Spinal cord (tissue), 4 donors: ENCODE data around the gene CDK12. TPM values are rescaled to one million over a fixed set of nuclear protein-coding genes. Genes with fewer than 3 reads are reported as not detected.

ENCODE experiments used
- polyA plus RNA-seq, 2 donors: library from polyadenylated mRNA; unstranded; fragments of 120-200 nt; gene quantifications; one replicate each; pipeline ENCODE4 v1.2.1, GENCODE V29; 2013; ENCODE audit not compliant: insufficient read length in 2 of 2
- small RNA-seq: library from RNA; depleted of rRNA; stranded (forward); fragments of <200 nt; gene quantifications from one replicate; pipeline ENCODE3, GENCODE V24; 2014; ENCODE audit warnings: low replicate concordance
- total RNA-seq, 2 donors: library from RNA; depleted of rRNA in 1 of 2; stranded (reverse); fragments of 120-200 nt in 1 of 2; fragments of >200 nt in 1 of 2; gene quantifications; one replicate each; pipeline versions ENCODE4 v1.2.3 to v1.2.4, GENCODE V29; 2013 to 2014

CDK12 gene
- total and polyA plus RNA-seq, 4 donors, result 23.9 to 44.3 (median 33.1) TPM

Small RNA genes within 50 kb of the gene (small RNA-seq; reads per million reads assigned to genes)
- gene RNU6-233P, result not detected

Other genes with a start within 250 kb of the CDK12 start
- 1 to 10 TPM in 1 of 2 donors, under 1 TPM in 1; 0.83 to 2.6 TPM for gene STAC2, start 235.5 kb upstream of the CDK12 start, total RNA-seq
- gene STAC2, start 235.5 kb upstream of the CDK12 start, polyA plus RNA-seq, result 10 to 100 TPM; 14.8 to 17.1 TPM
- gene FBXL20, start 59.9 kb upstream of the CDK12 start, total RNA-seq, result 10 to 100 TPM; 18.7 to 26.1 TPM
- 10 to 100 TPM; 16.1 to 19.4 TPM for gene FBXL20, start 59.9 kb upstream of the CDK12 start, polyA plus RNA-seq
- gene MED1, start 10.2 kb upstream of the CDK12 start, total RNA-seq, result 10 to 100 TPM; 29.0 to 29.7 TPM
- 10 to 100 TPM; 30.1 to 36.5 TPM for gene MED1, start 10.2 kb upstream of the CDK12 start, polyA plus RNA-seq
- 1 to 10 TPM; 1.6 to 2.5 TPM for gene NEUROD2, start 146.4 kb downstream of the CDK12 start, total RNA-seq
- 10 to 100 TPM; 10.8 to 14.1 TPM for gene NEUROD2, start 146.4 kb downstream of the CDK12 start, polyA plus RNA-seq
- 100 to 1,000 TPM in 1 of 2 donors, 10 to 100 TPM in 1; 16.5 to 329 TPM for gene PPP1R1B, start 165.5 kb downstream of the CDK12 start, total RNA-seq
- 10 to 100 TPM; 20.2 to 75.9 TPM for gene PPP1R1B, start 165.5 kb downstream of the CDK12 start, polyA plus RNA-seq
- 10 to 100 TPM; 17.2 to 33.4 TPM for gene STARD3, start 175.7 kb downstream of the CDK12 start, total RNA-seq
- gene STARD3, start 175.7 kb downstream of the CDK12 start, polyA plus RNA-seq, result 10 to 100 TPM; 65.4 to 76.8 TPM
- 1 to 10 TPM in 1 of 2 donors, under 1 TPM in 1; 0.30 to 1.6 TPM for gene TCAP, start 203.9 kb downstream of the CDK12 start, total RNA-seq
- 1 to 10 TPM; 5.0 to 6.0 TPM for gene TCAP, start 203.9 kb downstream of the CDK12 start, polyA plus RNA-seq
- 1 to 10 TPM in 1 of 2 donors, under 1 TPM in 1; 0.99 to 6.1 TPM for gene PNMT, start 207.0 kb downstream of the CDK12 start, total RNA-seq
- gene PNMT, start 207.0 kb downstream of the CDK12 start, polyA plus RNA-seq, result 1 to 10 TPM; 5.8 to 6.2 TPM
- gene PGAP3, start 226.6 kb downstream of the CDK12 start, total RNA-seq, result 10 to 100 TPM in 1 of 2 donors, 1 to 10 TPM in 1; 9.7 to 30.0 TPM
- 10 to 100 TPM; 21.9 to 30.4 TPM for gene PGAP3, start 226.6 kb downstream of the CDK12 start, polyA plus RNA-seq
- 10 to 100 TPM; 32.8 to 92.5 TPM for gene ERBB2, start 238.6 kb downstream of the CDK12 start, total RNA-seq
- 10 to 100 TPM; 40.7 to 57.3 TPM for gene ERBB2, start 238.6 kb downstream of the CDK12 start, polyA plus RNA-seq